Gastroesophageal sphincter (tissue), 4 donors: ENCODE measurements around the gene MIPEP. TPM values are rescaled to one million over a fixed set of nuclear protein-coding genes. Genes with fewer than 3 reads are reported as not detected.
A peak's percentile ranks its signal among the peaks of the same experiment; 100 is the strongest.
"Not testable (repeated sequence)": the region's sequence is repeated elsewhere in the genome, so short reads cannot be mapped to it uniquely, and the experiment has no call there.

Source experiments
- ATAC-seq: fragments of 150-250 bp; one replicate; pipeline ENCODE4 v1.9.1; 2016; ENCODE audit warnings: mild to moderate bottlenecking, moderate library complexity
- H3K27ac ChIP-seq, 4 donors: fragments of 200-600 bp; sonication (generic) in 3 of 4; 1 replicate in 3 of 4; 2 replicates in 1 of 4; pipeline ENCODE4 v1.5.1; 2016 to 2019
- H3K27me3 ChIP-seq: fragments of 200-600 bp; sonication (generic); one replicate; pipeline ENCODE4 v1.5.1; 2019
- H3K36me3 ChIP-seq, 2 donors: fragments of 200-600 bp; sonication (generic); one replicate each; pipeline ENCODE4 v1.5.1; 2019; ENCODE audit warnings: control low read depth in 1 of 2
- H3K4me1 ChIP-seq, 3 donors: fragments of 200-600 bp; sonication (generic); 1 replicate in 2 of 3; 2 replicates in 1 of 3; pipeline ENCODE4 v1.5.1; 2016 to 2019; ENCODE audit warnings: control low read depth in 2 of 3
- H3K4me3 ChIP-seq, 2 donors: fragments of 200-600 bp; sonication (generic); one replicate each; pipeline ENCODE4 v1.5.1; 2019; ENCODE audit warnings: mild to moderate bottlenecking in 1 of 2, moderate library complexity in 1 of 2
- H3K9me3 ChIP-seq, 3 donors: fragments of 200-600 bp; sonication (generic); one replicate each; pipeline ENCODE4 v1.5.1; 2017 to 2019; ENCODE audit warnings: control low read depth in 2 of 3
- CTCF ChIP-seq, 4 experiments: fragments of 200-600 bp in 2 of 4; fragments of 450-650 bp in 2 of 4; sonication (generic) in 1 of 4; IDR thresholded peaks; one replicate each; pipeline ENCODE4 v1.5.1; 2017 to 2019; ENCODE audit warnings: antibody characterized with exemption in 4 of 4, mild to moderate bottlenecking in 2 of 4, moderate library complexity in 2 of 4
- EP300 ChIP-seq: sonication (generic); formaldehyde crosslinking; IDR thresholded peaks from one replicate; pipeline ENCODE4 v1.6.1; 2017; ENCODE audit warnings: antibody characterized with exemption, mild to moderate bottlenecking
- POLR2A ChIP-seq, 2 donors: fragments of 450-650 bp; IDR thresholded peaks; one replicate each; pipeline ENCODE4 v1.6.1; 2017; ENCODE audit warnings: antibody characterized with exemption in 2 of 2, mild to moderate bottlenecking in 2 of 2, moderate library complexity in 1 of 2
- POLR2AphosphoS5 ChIP-seq: sonication (generic); formaldehyde crosslinking; IDR thresholded peaks from one replicate; pipeline ENCODE4 v1.6.1; 2017; ENCODE audit warnings: antibody characterized with exemption
- WGBS, 2 donors: methylation state at CpG; one replicate each; pipeline ENCODE4 v1.1.5; 2018; ENCODE audit warnings: low coverage in 1 of 2; 5-methylcytosine and 5-hydroxymethylcytosine counted together
- total RNA-seq, 4 donors: library from RNA; depleted of rRNA; stranded (reverse); fragments of >200 nt; gene quantifications; one replicate each; pipeline ENCODE4 v1.1.0, GENCODE V29; 2016

MIPEP gene
- total RNA-seq, 4 donors from 2014 or later, result 12.4 to 27.4 (median 20.3) TPM

GRCh38 chr13:23763318-23763717, 125.9 kb downstream of the MIPEP start:
- H3K27ac ChIP-seq, result no peak overlapping the region
- 40% methylated on average over 1 of the region's 3 CpGs; no CpG with 5 or more reads in 1 of the 2 donors for WGBS, 2 donors
- H3K4me3 ChIP-seq, result no peak overlapping the region
- H3K4me1 ChIP-seq, result peaks cover 0 to 42% (median 0%) of the 10 kb centered on the region in 3 donors
- ATAC-seq, result no peak
- no peaks in the 10 kb centered on the region for H3K27me3 ChIP-seq
- peaks cover 0 to 8% of the 10 kb centered on the region in 2 donors for H3K36me3 ChIP-seq
- TF ChIP-seq EP300, result no peak
- TF ChIP-seq CTCF (IDR thresholded peaks at IDR 0.05), result no peak
- no peak for TF ChIP-seq POLR2A (IDR thresholded peaks at IDR 0.05)
- TF ChIP-seq POLR2AphosphoS5, result no peak
- no peaks in the 10 kb centered on the region for H3K9me3 ChIP-seq

GRCh38 chr13:23761760-23762159, 127.4 kb downstream of the MIPEP start:
- 82 to 100% methylated on average over 2 to 8 of the region's 8 CpGs for WGBS, 2 donors

GRCh38 chr13:23760000-23760399, 129.2 kb downstream of the MIPEP start:
- WGBS, 2 donors, result 88 to 96% methylated on average over 3 to 8 of the region's 9 CpGs
- H3K4me3 ChIP-seq, result no peak overlapping the region
- ATAC-seq, result no peak
- no peaks in the 10 kb centered on the region for H3K9me3 ChIP-seq
- peaks cover 0 to 52% (median 0%) of the 10 kb centered on the region in 3 donors for H3K4me1 ChIP-seq
- TF ChIP-seq CTCF (IDR thresholded peaks at IDR 0.05) (no peak), POLR2A (IDR thresholded peaks at IDR 0.05) (no peak), POLR2AphosphoS5 (no peak), EP300 (no peak)
- peaks cover 0 to 8% of the 10 kb centered on the region in 2 donors for H3K36me3 ChIP-seq
- no peaks in the 10 kb centered on the region for H3K27me3 ChIP-seq
- no peak overlapping the region for H3K27ac ChIP-seq

More at GRCh38 chr13:23761760-23762159, 127.4 kb downstream of the MIPEP start:
- not testable (repeated sequence) for H3K4me3 ChIP-seq, ATAC-seq, H3K27ac ChIP-seq, H3K9me3 ChIP-seq, H3K27me3 ChIP-seq, H3K36me3 ChIP-seq
- peaks cover 0 to 47% (median 0%) of the 10 kb centered on the region in 3 donors for H3K4me1 ChIP-seq

- H3K27me3 ChIP-seq, result no peaks in the 10 kb centered on the region
- peaks cover 0 to 8% of the 10 kb centered on the region in 2 donors for H3K36me3 ChIP-seq
- no peak for ATAC-seq
- peaks cover 0 to 54% (median 0%) of the 10 kb centered on the region in 3 donors for H3K4me1 ChIP-seq
- no peaks in the 10 kb centered on the region for H3K9me3 ChIP-seq
- WGBS, 2 donors, result 12 to 25% methylated on average over 1 to 2 of the region's 9 CpGs
- H3K27ac ChIP-seq, result peak overlapping the region in 1 of 4 donors; percentile 63
- TF ChIP-seq CTCF (IDR thresholded peaks at IDR 0.05) (no peak), EP300 (no peak), POLR2A (IDR thresholded peaks at IDR 0.05) (no peak), POLR2AphosphoS5 (no peak)
- H3K4me3 ChIP-seq, result no peak overlapping the region
Observed at GRCh38 chr13:23758798-23759527, 130.2 kb downstream of the MIPEP start.

- Histone ChIP-seq H3K27me3 (no peaks in the 10 kb centered on the region), H3K9me3 (no peaks in the 10 kb centered on the region), H3K27ac (peak overlapping the region in 1 of 4 donors; percentile 8), H3K4me1 (peaks cover 0 to 41% (median 0%) of the 10 kb centered on the region in 3 donors), H3K36me3 (peaks cover 0 to 16% of the 10 kb centered on the region in 2 donors), H3K4me3 (no peak overlapping the region)
- ATAC-seq, result no peak
- WGBS, 2 donors, result 60 to 100% methylated on average over 1 to 2 of the region's 2 CpGs
- TF ChIP-seq POLR2A (IDR thresholded peaks at IDR 0.05) (no peak), POLR2AphosphoS5 (no peak), EP300 (no peak), CTCF (IDR thresholded peaks at IDR 0.05) (no peak)
Observed at GRCh38 chr13:23754997-23755396, 134.2 kb downstream of the MIPEP start.
